ENCODE results near the gene OPN4.

The OPN4 gene

GRCh38 chr10:86690231-86690630 lies 35.9 kb downstream of the OPN4 start:
- TF ChIP-seq CTCF (conservative IDR thresholded peaks at IDR 0.05; ENCODE audit: low read length), result no peak
- no peak for TF ChIP-seq EZH2phosphoT487 (IDR thresholded peaks at IDR 0.05; ENCODE audit: borderline replicate concordance)
- Histone ChIP-seq H3K79me2 (ENCODE audit: insufficient read depth, low read length) (no peaks in the 10 kb centered on the region), H3K9me3 (ENCODE audit: insufficient read depth, low read depth, low read length) (no peaks in the 10 kb centered on the region), H3K36me3 (ENCODE audit: insufficient read depth, low read length) (no peaks in the 10 kb centered on the region), H3K4me2 (ENCODE audit: low read depth, low read length, poor library complexity, severe bottlenecking) (no peak overlapping the region), H4K20me1 (ENCODE audit: insufficient read depth, low read length, poor library complexity, severe bottlenecking) (no peaks in the 10 kb centered on the region), H3K4me3 (ENCODE audit: low read length, poor library complexity, severe bottlenecking) (no peak overlapping the region), H3F3A (ENCODE audit: low read depth) (no peaks in the 10 kb centered on the region), H2AFZ (ENCODE audit: low read length) (no peak overlapping the region), H3K9ac (ENCODE audit: low read depth, low read length, poor library complexity, severe bottlenecking) (no peak overlapping the region), H3K9me2 (replicated peaks; ENCODE audit: low read depth, low read length) (no peaks in the 10 kb centered on the region), H3K4me1 (ENCODE audit: insufficient read depth, low read length, poor library complexity, severe bottlenecking) (no peaks in the 10 kb centered on the region), H3K27me3 (ENCODE audit: insufficient read depth, low read length, poor library complexity, severe bottlenecking) (no peaks in the 10 kb centered on the region)

DNA sequence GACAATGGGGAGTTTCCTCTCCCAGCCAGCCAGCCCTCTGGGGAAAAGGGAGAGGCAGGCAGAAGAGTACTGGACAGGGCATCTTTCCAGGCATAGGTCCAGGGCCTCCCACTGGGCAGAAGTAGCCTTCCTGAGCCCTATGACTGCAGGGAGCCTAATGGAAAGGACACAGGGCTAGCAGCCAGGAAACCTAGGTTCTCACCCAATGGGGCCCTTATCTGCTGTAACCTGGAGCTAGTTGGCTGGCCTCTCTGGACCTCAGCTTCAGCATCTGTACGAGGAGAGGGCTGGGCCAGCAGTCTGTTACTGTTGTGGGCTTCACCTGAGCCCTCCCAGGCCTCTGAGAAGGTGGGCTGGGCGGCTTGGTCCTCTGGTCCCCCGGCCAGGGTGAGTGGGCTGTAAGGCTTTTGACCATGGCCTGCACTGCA lies 36.3 kb downstream of the OPN4 start:
- H3K79me2 ChIP-seq (ENCODE audit: insufficient read depth, low read length), result no peaks in the 10 kb centered on the region
- H3K9ac ChIP-seq (ENCODE audit: low read depth, low read length, poor library complexity, severe bottlenecking), result no peak overlapping the region
- H3K4me1 ChIP-seq (ENCODE audit: insufficient read depth, low read length, poor library complexity, severe bottlenecking), result no peaks in the 10 kb centered on the region
- H3K36me3 ChIP-seq (ENCODE audit: insufficient read depth, low read length), result no peaks in the 10 kb centered on the region
- H4K20me1 ChIP-seq (ENCODE audit: insufficient read depth, low read length, poor library complexity, severe bottlenecking), result no peaks in the 10 kb centered on the region
- H3K4me3 ChIP-seq (ENCODE audit: low read length, poor library complexity, severe bottlenecking), result no peak overlapping the region
- no peak overlapping the region for H3K4me2 ChIP-seq (ENCODE audit: low read depth, low read length, poor library complexity, severe bottlenecking)
- H3K9me2 ChIP-seq (replicated peaks; ENCODE audit: low read depth, low read length), result no peaks in the 10 kb centered on the region
- no peaks in the 10 kb centered on the region for H3K27me3 ChIP-seq (ENCODE audit: insufficient read depth, low read length, poor library complexity, severe bottlenecking)
- H2AFZ ChIP-seq (ENCODE audit: low read length), result no peak overlapping the region
- TF ChIP-seq EZH2phosphoT487 (IDR thresholded peaks at IDR 0.05; ENCODE audit: borderline replicate concordance) (no peak), CTCF (conservative IDR thresholded peaks at IDR 0.05; ENCODE audit: low read length) (no peak)
- H3K9me3 ChIP-seq (ENCODE audit: insufficient read depth, low read depth, low read length), result no peaks in the 10 kb centered on the region
- no peaks in the 10 kb centered on the region for H3F3A ChIP-seq (ENCODE audit: low read depth)

DNA sequence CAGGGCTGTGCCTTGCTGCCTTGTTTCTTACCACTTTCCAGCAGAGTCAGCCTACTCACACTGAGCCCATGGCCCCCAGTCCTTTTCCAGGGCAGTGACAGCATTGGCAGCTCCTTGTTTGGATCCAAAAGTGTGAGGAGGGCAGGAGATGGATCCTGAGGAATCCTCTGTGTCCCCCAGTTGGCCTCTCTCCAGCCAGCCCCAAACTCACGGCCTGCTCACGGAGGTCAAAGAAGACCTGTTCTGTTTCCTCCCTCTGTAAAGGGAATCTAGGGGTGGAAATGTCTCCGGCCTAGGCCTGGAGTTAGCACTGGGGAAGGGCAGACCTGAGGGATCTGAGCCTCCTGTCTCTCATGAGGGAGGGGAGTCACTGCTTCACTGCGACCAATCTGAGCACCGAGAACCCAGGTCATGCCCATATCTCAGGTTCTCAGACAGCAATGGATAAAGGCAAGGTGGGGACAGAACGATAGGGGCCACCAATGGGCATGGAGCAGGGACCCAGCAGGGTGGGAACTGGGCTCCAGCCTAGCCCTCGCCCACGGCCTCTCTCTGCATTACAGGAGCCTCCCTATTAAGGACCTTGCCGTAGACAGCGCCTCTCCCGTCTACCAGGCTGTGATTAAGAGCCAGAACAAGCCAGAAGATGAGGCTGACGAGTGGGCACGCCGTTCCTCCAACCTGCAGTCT lies 37.1 kb downstream of the OPN4 start:
- H3K27me3 ChIP-seq (ENCODE audit: insufficient read depth, low read length, poor library complexity, severe bottlenecking), result no peaks in the 10 kb centered on the region
- no peaks in the 10 kb centered on the region for H3F3A ChIP-seq (ENCODE audit: low read depth)
- H2AFZ ChIP-seq (ENCODE audit: low read length), result no peak overlapping the region
- no peaks in the 10 kb centered on the region for H3K9me2 ChIP-seq (replicated peaks; ENCODE audit: low read depth, low read length)
- no peak overlapping the region for H3K9ac ChIP-seq (ENCODE audit: low read depth, low read length, poor library complexity, severe bottlenecking)
- H3K4me2 ChIP-seq (ENCODE audit: low read depth, low read length, poor library complexity, severe bottlenecking), result no peak overlapping the region
- no peaks in the 10 kb centered on the region for H4K20me1 ChIP-seq (ENCODE audit: insufficient read depth, low read length, poor library complexity, severe bottlenecking)
- TF ChIP-seq CTCF (conservative IDR thresholded peaks at IDR 0.05; ENCODE audit: low read length), result no peak
- no peak for TF ChIP-seq EZH2phosphoT487 (IDR thresholded peaks at IDR 0.05; ENCODE audit: borderline replicate concordance)
- no peaks in the 10 kb centered on the region for H3K79me2 ChIP-seq (ENCODE audit: insufficient read depth, low read length)
- H3K4me1 ChIP-seq (ENCODE audit: insufficient read depth, low read length, poor library complexity, severe bottlenecking), result no peaks in the 10 kb centered on the region
- no peaks in the 10 kb centered on the region for H3K36me3 ChIP-seq (ENCODE audit: insufficient read depth, low read length)
- no peak overlapping the region for H3K4me3 ChIP-seq (ENCODE audit: low read length, poor library complexity, severe bottlenecking)
- no peaks in the 10 kb centered on the region for H3K9me3 ChIP-seq (ENCODE audit: insufficient read depth, low read depth, low read length)
